SJSA1 (cell line): ENCODE measurements around the gene ENO1. TPM values are rescaled to one million over a fixed set of nuclear protein-coding genes. Genes with fewer than 3 reads are reported as not detected.
A peak's percentile ranks its signal among the peaks of the same experiment; 100 is the strongest.

ENCODE experiments used
- DNase-seq, 2 experiments: peaks; one replicate each; pipeline ENCODE4 v3.0.0-alpha.2; 2015 to 2020; ENCODE audit warnings: low spot score in 2 of 2, low read depth in 1 of 2
- H3K27ac ChIP-seq: fragments of 250-450 bp; sonication (Bioruptor Pico); 2 replicates; pipeline ENCODE4 v1.5.1; 2020; ENCODE audit warnings: mild to moderate bottlenecking, moderate library complexity
- H3K27me3 ChIP-seq: fragments of 250-450 bp; sonication (Bioruptor Pico); replicated peaks from 2 replicates; pipeline ENCODE4 v1.5.1; 2020; ENCODE audit warnings: mild to moderate bottlenecking, moderate library complexity
- H3K36me3 ChIP-seq: fragments of 250-450 bp; sonication (Bioruptor Pico); 2 replicates; pipeline ENCODE4 v1.5.1; 2020; ENCODE audit warnings: mild to moderate bottlenecking
- H3K4me1 ChIP-seq: fragments of 250-450 bp; sonication (Bioruptor Pico); replicated peaks from 2 replicates; pipeline ENCODE4 v1.6.1; 2021; ENCODE audit warnings: mild to moderate bottlenecking
- H3K4me3 ChIP-seq: fragments of 250-450 bp; sonication (Bioruptor Pico); 2 replicates; pipeline ENCODE4 v1.5.1; 2020; ENCODE audit warnings: mild to moderate bottlenecking
- H3K9me3 ChIP-seq: fragments of 250-450 bp; sonication (Bioruptor Pico); replicated peaks from 2 replicates; pipeline ENCODE4 v1.5.1; 2020; ENCODE audit warnings: mild to moderate bottlenecking
- total RNA-seq: library from RNA; depleted of rRNA; stranded (reverse); fragments of >200 nt; shearing (Covaris generic); gene quantifications from 2 replicates; pipeline ENCODE4 v1.2.3, GENCODE V29; 2014; rRNA removed

The ENO1 gene
- total RNA-seq, 1 experiment from 2014 or later = 2,590 TPM

DNA sequence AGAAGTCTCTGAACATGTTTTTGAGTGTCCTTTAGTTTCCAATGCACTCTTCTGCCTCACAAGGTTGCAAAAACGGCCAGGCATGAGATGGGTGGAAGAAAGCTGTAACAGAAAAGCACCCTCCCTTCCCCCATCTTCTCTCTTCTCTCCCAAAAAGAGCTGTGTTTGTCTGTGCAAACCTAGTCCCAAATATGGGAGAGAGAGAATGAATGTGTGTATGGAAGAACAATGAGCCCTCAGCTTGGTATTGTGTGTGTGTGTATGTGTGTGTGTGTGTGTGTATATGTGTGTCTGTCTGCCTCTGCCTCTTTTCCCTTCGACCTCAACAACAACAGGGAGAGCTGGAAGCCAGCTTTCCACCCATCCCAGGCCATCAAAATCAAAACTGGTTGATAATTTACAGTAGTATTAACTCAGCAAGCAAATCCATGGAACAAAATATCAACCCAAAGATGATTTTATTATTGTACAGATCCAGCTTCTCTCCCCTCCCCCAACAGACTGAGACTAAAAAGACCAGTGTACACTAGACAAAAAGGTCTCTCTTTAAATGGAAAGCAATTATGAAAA is 62.8 kb downstream of the ENO1 start:
- Histone ChIP-seq H3K27ac (no peak overlapping the region; the same call in 1 of the 2 replicates), H3K4me3 (peak overlapping the region; percentile 58), H3K36me3 (no peaks in the 10 kb centered on the region), H3K4me1 (peaks cover 48% of the 10 kb centered on the region), H3K27me3 (no peaks in the 10 kb centered on the region), H3K9me3 (no peaks in the 10 kb centered on the region)
- DNase-seq = peak in 1 of 2 experiments; percentile 61

- Histone ChIP-seq H3K4me1 (peaks cover 52% of the 10 kb centered on the region), H3K9me3 (no peaks in the 10 kb centered on the region), H3K27ac (no peak overlapping the region), H3K4me3 (no peak overlapping the region), H3K36me3 (no peaks in the 10 kb centered on the region), H3K27me3 (no peaks in the 10 kb centered on the region)
- DNase-seq = no peak
These were observed 63.6 kb downstream of the ENO1 start for GRCh38 chr1:8814865-8815264.

- no peak overlapping the region for H3K4me3 ChIP-seq
- no peaks in the 10 kb centered on the region for H3K27me3 ChIP-seq
- H3K4me1 ChIP-seq = peaks cover 61% of the 10 kb centered on the region
- DNase-seq = no peak
- no peaks in the 10 kb centered on the region for H3K36me3 ChIP-seq
- H3K9me3 ChIP-seq = no peaks in the 10 kb centered on the region
- no peak overlapping the region for H3K27ac ChIP-seq
These were observed 64.5 kb downstream of the ENO1 start for GRCh38 chr1:8813991-8814390.

DNA sequence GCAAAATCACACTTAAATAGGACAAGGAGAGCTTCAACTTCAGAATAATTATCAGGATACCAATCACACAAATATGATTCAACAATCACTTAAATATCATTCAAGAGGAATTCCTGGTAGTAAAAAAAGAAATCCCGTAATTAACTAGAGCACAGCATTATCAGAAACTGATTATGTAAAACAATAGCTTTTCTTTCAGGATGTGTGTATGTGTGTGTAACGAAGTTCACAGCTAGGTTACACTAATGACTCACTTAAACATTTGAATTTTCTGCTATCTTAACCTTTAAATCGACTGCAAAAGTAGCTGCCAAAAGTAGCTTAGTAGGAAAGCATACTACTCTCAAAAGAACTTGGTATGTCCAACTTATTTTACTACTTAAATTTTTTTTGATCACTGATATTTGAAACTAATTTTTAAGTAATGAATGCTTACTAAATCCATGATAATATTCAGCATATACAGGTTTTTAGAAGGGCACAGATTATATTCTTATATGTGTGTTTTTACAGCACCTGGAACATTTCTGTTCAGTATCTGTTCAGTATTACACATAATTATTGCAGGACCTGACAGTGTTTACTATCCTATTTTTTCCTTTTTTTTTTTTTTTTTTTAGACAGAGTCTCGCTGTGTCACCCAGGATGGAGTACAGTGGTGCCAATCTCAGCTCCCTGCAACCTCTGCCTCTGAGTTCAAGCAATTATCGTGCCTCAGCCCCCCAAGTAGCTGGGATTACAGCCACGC is 65.3 kb downstream of the ENO1 start:
- Histone ChIP-seq H3K27ac (no peak overlapping the region), H3K4me1 (peaks cover 61% of the 10 kb centered on the region), H3K4me3 (no peak overlapping the region), H3K27me3 (no peaks in the 10 kb centered on the region), H3K9me3 (no peaks in the 10 kb centered on the region), H3K36me3 (0 out of 2 replicates have a peak, but pooled peaks cover 3% of the 10 kb centered on the region)
- DNase-seq = no peak

- H3K9me3 ChIP-seq = no peaks in the 10 kb centered on the region
- peaks cover 61% of the 10 kb centered on the region for H3K4me1 ChIP-seq
- H3K27ac ChIP-seq = no peak overlapping the region
- no peak for DNase-seq
- no peaks in the 10 kb centered on the region for H3K27me3 ChIP-seq
- H3K36me3 ChIP-seq = 0 out of 2 replicates have a peak, but pooled peaks cover 3% of the 10 kb centered on the region
- no peak overlapping the region for H3K4me3 ChIP-seq
These were observed 66.4 kb downstream of the ENO1 start for GRCh38 chr1:8812081-8812480.

Other genes with a start within 250 kb of the ENO1 start
- gene RERE, start 61.0 kb downstream of the ENO1 start, total RNA-seq = 15.7 and 25.4 TPM in 2 replicates
- not detected in 2 replicates for gene CA6, start 67.2 kb upstream of the ENO1 start, total RNA-seq
- not detected in 2 replicates for gene SLC2A7, start 147.7 kb upstream of the ENO1 start, total RNA-seq
- not detected in 2 replicates for gene SLC2A5, start 190.9 kb upstream of the ENO1 start, total RNA-seq